Epithelial cell of proximal tubule (primary cell): Measurements from ENCODE around the gene ENO3. TPM values are rescaled to one million over a fixed set of nuclear protein-coding genes. Genes with fewer than 3 reads are reported as not detected.
A peak's percentile ranks its signal among the peaks of the same experiment; 100 is the strongest.

Experiments
- DNase-seq: peaks from one replicate; pipeline ENCODE4 v3.0.0-alpha.2; 2011; ENCODE audit warnings: low read depth
- H3K4me3 ChIP-seq: 2 replicates; pipeline ENCODE4 v1.5.1; 2011; ENCODE audit warnings: low read depth, mild to moderate bottlenecking, low read length
- total RNA-seq: library from RNA; depleted of rRNA; stranded (reverse); fragments of >200 nt; gene quantifications from 2 replicates; pipeline ENCODE4 v1.2.3, GENCODE V29; 2015
- TF ChIP-seq, protein P1 (sequence below): conservative IDR thresholded peaks from 2 replicates; pipeline ENCODE4 v1.5.1; 2012; ENCODE audit warnings: low read depth, mild to moderate bottlenecking, low read length

ENO3 gene
- total RNA-seq, 1 donor from 2014 or later: 2.0 TPM

DNA sequence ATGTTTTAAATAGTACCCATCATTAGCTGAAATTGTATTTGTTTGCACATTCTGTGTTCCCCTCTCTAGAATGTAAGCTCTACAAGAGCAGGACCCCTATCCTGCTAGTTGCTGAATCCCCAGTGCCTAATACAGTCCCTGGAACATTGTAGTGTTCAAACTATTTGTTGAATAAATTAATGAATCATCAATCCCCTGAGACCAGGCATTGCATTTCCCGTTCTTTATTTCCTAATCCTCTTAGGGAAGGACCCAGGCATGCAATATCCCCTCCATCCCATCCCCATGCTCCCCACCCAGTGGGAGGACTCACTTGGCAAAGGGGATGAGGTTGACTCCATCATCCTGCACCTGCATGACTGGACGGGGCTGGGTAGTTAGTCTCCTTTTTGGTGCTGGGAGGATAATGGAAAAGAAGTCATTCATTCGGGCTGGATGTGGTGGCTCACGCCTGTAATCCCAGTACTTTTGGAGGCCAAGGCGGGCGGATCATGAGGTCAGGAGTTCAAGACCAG is 43.2 kb downstream of the ENO3 start:
- no peak for DNase-seq
- no peak overlapping the region for H3K4me3 ChIP-seq
- TF ChIP-seq, protein P1, sequence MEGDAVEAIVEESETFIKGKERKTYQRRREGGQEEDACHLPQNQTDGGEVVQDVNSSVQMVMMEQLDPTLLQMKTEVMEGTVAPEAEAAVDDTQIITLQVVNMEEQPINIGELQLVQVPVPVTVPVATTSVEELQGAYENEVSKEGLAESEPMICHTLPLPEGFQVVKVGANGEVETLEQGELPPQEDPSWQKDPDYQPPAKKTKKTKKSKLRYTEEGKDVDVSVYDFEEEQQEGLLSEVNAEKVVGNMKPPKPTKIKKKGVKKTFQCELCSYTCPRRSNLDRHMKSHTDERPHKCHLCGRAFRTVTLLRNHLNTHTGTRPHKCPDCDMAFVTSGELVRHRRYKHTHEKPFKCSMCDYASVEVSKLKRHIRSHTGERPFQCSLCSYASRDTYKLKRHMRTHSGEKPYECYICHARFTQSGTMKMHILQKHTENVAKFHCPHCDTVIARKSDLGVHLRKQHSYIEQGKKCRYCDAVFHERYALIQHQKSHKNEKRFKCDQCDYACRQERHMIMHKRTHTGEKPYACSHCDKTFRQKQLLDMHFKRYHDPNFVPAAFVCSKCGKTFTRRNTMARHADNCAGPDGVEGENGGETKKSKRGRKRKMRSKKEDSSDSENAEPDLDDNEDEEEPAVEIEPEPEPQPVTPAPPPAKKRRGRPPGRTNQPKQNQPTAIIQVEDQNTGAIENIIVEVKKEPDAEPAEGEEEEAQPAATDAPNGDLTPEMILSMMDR: no peak

DNA sequence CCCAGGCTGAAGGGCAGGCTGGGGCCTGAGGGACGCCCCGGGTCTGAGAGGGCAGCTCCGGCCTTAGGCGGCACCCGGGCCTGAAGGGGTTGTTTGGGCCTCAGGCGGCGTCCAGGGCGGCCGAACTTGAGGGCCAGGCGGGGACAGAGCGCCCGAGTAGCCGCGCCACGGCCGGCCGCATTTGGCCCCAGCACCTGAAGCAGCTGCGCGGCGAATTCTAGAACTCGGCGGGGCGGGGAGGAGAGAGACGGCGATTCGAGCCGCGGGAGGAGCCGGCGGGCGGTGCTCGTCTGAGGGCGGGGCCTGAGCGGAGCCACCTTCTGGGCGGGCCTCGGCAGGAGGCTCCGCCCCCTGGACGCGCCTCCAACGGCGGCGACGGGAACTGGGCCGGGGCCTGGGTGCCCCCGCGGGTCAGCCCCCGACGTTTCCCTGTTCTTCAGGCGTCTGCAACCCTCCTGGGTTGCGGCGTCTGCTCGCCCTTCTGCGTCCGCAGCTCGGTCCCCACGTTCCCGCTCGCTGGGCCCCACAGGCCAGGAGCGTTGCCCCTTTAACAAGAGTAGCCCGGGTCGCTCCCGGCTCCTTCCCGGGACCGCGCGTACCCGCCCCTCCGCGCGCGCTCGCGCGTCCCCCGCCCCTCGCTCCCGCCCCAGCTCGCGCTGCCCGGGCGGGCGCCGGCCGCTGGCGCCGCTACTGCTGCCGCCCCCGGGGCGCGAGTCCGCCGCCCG is 46.5 kb downstream of the ENO3 start, which contains the start of the genes INCA1 and KIF1C:
INCA1 (minus strand) TSS at position 221 of the 725 bp plus-strand sequence. CDS start 3,085 bp downstream, outside the sequence.
KIF1C (plus strand) TSS at position 649 of the 725 bp plus-strand sequence. CDS start 2,297 bp downstream, outside the sequence.
- TF ChIP-seq, protein P1: no peak
- peak; percentile 30 for DNase-seq
- peak within 1 kb of the TSS; percentile 99 for H3K4me3 ChIP-seq

GRCh38 chr17:4998027-4998731 is 47.3 kb downstream of the ENO3 start:
- peak overlapping the region; percentile 99 for H3K4me3 ChIP-seq
- DNase-seq: no peak
- TF ChIP-seq, protein P1: no peak

- DNase-seq: no peak
- TF ChIP-seq, protein P1: no peak
- H3K4me3 ChIP-seq: peak overlapping the region; percentile 99
These were observed 48.0 kb downstream of the ENO3 start for GRCh38 chr17:4998732-4999429.

- no peak for DNase-seq
- TF ChIP-seq, protein P1: no peak
- peak overlapping the region; percentile 99 for H3K4me3 ChIP-seq
These were observed 48.6 kb downstream of the ENO3 start for GRCh38 chr17:4999430-5000093.

DNA sequence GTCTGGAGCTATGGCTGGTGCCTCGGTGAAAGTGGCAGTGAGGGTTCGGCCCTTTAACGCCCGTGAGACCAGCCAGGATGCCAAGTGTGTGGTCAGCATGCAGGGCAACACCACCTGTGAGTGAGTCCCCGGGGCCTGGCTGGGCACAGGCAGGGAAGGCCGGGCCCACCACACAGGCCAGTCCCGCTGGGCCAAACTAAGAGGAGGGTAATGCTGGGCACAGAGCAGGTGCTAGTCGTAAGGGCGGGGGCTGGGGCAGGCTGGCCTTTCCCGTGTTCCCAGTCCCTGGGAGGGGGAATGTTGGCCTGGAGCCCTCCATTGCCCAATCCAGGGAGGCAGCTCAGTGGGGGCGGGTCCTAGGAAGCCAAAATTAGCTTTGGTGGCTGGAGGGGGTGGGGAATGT is 49.3 kb downstream of the ENO3 start:
- TF ChIP-seq, protein P1: no peak
- DNase-seq: no peak

More for the DNA sequence above, 49.3 kb downstream of the ENO3 start:
- no peak overlapping the region for H3K4me3 ChIP-seq
